A549 (cell line): ENCODE measurements around the gene TRMT10C. TPM values are rescaled to one million over a fixed set of nuclear protein-coding genes. Genes with fewer than 3 reads are reported as not detected.

Experiments used
- ATAC-seq, 2 experiments: fragments of 200-7000 bp in 1 of 2; fragments of >200 bp in 1 of 2; cut with Nextera tagmentation in 1 of 2; cut with Tn5 transposase in 1 of 2; 3 replicates each; pipeline versions ENCODE4 v1.8.0 to v1.9.1; 2018 to 2020; ENCODE audit warnings: mild to moderate bottlenecking in 1 of 2, moderate library complexity in 1 of 2
- CTCF ChIA-PET: fragments of 300-600 bp; sonication (Branson Sonifier 250); formaldehyde crosslinking; extraction: SDS; loops from one replicate; lab custom pipeline; 2021; ENCODE audit warnings: antibody characterized with exemption, inconsistent platforms; lab: Yijun Ruan, JAX
- POLR2A ChIA-PET: fragments of 350-600 bp; formaldehyde crosslinking; extraction: SDS; loops from one replicate; lab custom pipeline; 2021; ENCODE audit warnings: antibody characterized with exemption, inconsistent platforms; lab: Yijun Ruan, JAX
- DNase-seq, 2 experiments: peaks; one replicate each; pipeline versions ENCODE4 v3.0.0 to v3.0.0-alpha.2; 2011 to 2016; ENCODE audit warnings: low read depth in 1 of 2, low spot score in 1 of 2
- FAIRE-seq: peaks from 2 replicates; lab custom pipeline; 2011; peaks lifted over from hg19 to GRCh38; lab: Jason Lieb, UNC
- H3K27ac ChIP-seq, 2 experiments: fragments of >200 bp; sonication (Bioruptor Twin); formaldehyde crosslinking; 3 replicates each; pipeline ENCODE4 v1.5.1; 2016 to 2017
- H3K4me1 ChIP-seq: fragments of >200 bp; sonication (Bioruptor Twin); formaldehyde crosslinking; 3 replicates; pipeline ENCODE4 v1.6.1; 2016
- H3K4me2 ChIP-seq: fragments of >200 bp; sonication (Bioruptor Twin); formaldehyde crosslinking; 3 replicates; pipeline ENCODE4 v1.6.1; 2016
- H3K4me3 ChIP-seq: fragments of >200 bp; sonication (Bioruptor Twin); formaldehyde crosslinking; 3 replicates; pipeline ENCODE4 v1.5.1; 2016
- H3K9me3 ChIP-seq: fragments of >200 bp; sonication (Bioruptor Twin); formaldehyde crosslinking; 3 replicates; pipeline ENCODE4 v1.6.1; 2016
- CBX8 ChIP-seq: fragments of 200-600 bp; sonication (generic); IDR thresholded peaks from 2 replicates; pipeline ENCODE4 v1.6.1; 2016
- CHD2 ChIP-seq: fragments of 150-350 bp; IDR thresholded peaks from 2 replicates; pipeline ENCODE4 v1.6.1; 2014; ENCODE audit warnings: low read length; ENCODE audit not compliant: partially characterized antibody
- CHD4 ChIP-seq: fragments of 200-600 bp; sonication (generic); IDR thresholded peaks from 2 replicates; pipeline ENCODE4 v1.6.1; 2016; ENCODE audit warnings: antibody characterized with exemption, mild to moderate bottlenecking, borderline replicate concordance
- CTCF ChIP-seq: fragments of >200 bp; sonication (Bioruptor Twin); formaldehyde crosslinking; IDR thresholded peaks from 3 replicates; pipeline ENCODE4 v1.5.1; 2016
- E2F6 ChIP-seq: IDR thresholded peaks from 2 replicates; pipeline ENCODE4 v1.6.1; 2012; ENCODE audit warnings: low read depth, borderline replicate concordance
- GATA3 ChIP-seq: IDR thresholded peaks from 2 replicates; pipeline ENCODE4 v1.6.1; 2012; ENCODE audit warnings: borderline replicate concordance
- HES2 ChIP-seq: fragments of >200 bp; sonication (Bioruptor Twin); formaldehyde crosslinking; IDR thresholded peaks from 2 replicates; pipeline ENCODE4 v1.6.1; 2016
- HEYL ChIP-seq: fragments of 250-450 bp; sonication (Bioruptor Pico); IDR thresholded peaks from 2 replicates; pipeline ENCODE4 v1.8.0; 2021; ENCODE audit warnings: mild to moderate bottlenecking, moderate library complexity
- HMGXB4 ChIP-seq: fragments of 250-450 bp; sonication (Bioruptor Pico); IDR thresholded peaks from 2 replicates; pipeline ENCODE4 v1.5.0; 2021; ENCODE audit warnings: mild to moderate bottlenecking, moderate library complexity, borderline replicate concordance
- HOXB5 ChIP-seq: fragments of 250-450 bp; sonication (Bioruptor Pico); IDR thresholded peaks from 2 replicates; pipeline ENCODE4 v1.5.0; 2020; ENCODE audit warnings: mild to moderate bottlenecking, moderate library complexity
- JUNB ChIP-seq: fragments of >200 bp; sonication (Bioruptor Twin); formaldehyde crosslinking; IDR thresholded peaks from 2 replicates; pipeline ENCODE4 v1.6.1; 2016
- KDM1A ChIP-seq: fragments of 200-600 bp; sonication (generic); IDR thresholded peaks from 2 replicates; pipeline ENCODE4 v1.6.1; 2016; ENCODE audit warnings: low read depth, mild to moderate bottlenecking
- MAFK ChIP-seq: fragments of 450-650 bp; IDR thresholded peaks from 2 replicates; pipeline ENCODE4 v1.6.1; 2014; ENCODE audit not compliant: partially characterized antibody
- MAZ ChIP-seq: fragments of 150-350 bp; IDR thresholded peaks from 2 replicates; pipeline ENCODE4 v1.6.1; 2014; ENCODE audit warnings: antibody characterized with exemption, low read depth, low read length, borderline replicate concordance
- NFE2L2 ChIP-seq: fragments of 150-350 bp; conservative IDR thresholded peaks from 2 replicates; pipeline ENCODE4 v1.6.1; 2014; ENCODE audit warnings: low read length
- PHF8 ChIP-seq: fragments of 200-600 bp; sonication (generic); IDR thresholded peaks from 2 replicates; pipeline ENCODE4 v1.6.1; 2016; ENCODE audit warnings: low read depth, mild to moderate bottlenecking, antibody characterized with exemption, moderate library complexity, borderline replicate concordance
- RAD21 ChIP-seq, 2 experiments: fragments of >200 bp in 1 of 2; sonication (Bioruptor Twin) in 1 of 2; formaldehyde crosslinking in 1 of 2; IDR thresholded peaks in 1 of 2; conservative IDR thresholded peaks in 1 of 2; 2 replicates in 1 of 2; 3 replicates in 1 of 2; pipeline ENCODE4 v1.6.1; 2012 to 2018; ENCODE audit warnings: inconsistent platforms in 1 of 2
- RARB ChIP-seq: fragments of 250-450 bp; sonication (Bioruptor Pico); IDR thresholded peaks from 2 replicates; pipeline ENCODE4 v1.8.0; 2021; ENCODE audit warnings: mild to moderate bottlenecking, moderate library complexity
- RCOR1 ChIP-seq: fragments of 150-350 bp; IDR thresholded peaks from 2 replicates; pipeline ENCODE4 v1.6.1; 2014; ENCODE audit warnings: antibody characterized with exemption, low read length, low read depth
- REST ChIP-seq: fragments of 200-600 bp; sonication (generic); IDR thresholded peaks from 2 replicates; pipeline ENCODE4 v1.6.1; 2016; ENCODE audit warnings: antibody characterized with exemption, mild to moderate bottlenecking, moderate library complexity
- SREBF2 ChIP-seq: fragments of 450-650 bp; IDR thresholded peaks from 2 replicates; pipeline ENCODE4 v1.6.1; 2014; ENCODE audit warnings: mild to moderate bottlenecking, moderate library complexity
- USF2 ChIP-seq: fragments of 450-650 bp; IDR thresholded peaks from 2 replicates; pipeline ENCODE4 v1.6.1; 2014; ENCODE audit warnings: antibody characterized with exemption
- WGBS: methylation state at CpG from one replicate; pipeline ENCODE4 v1.1.6; 2017; ENCODE audit errors: missing lambda C conversion rate; 5-methylcytosine and 5-hydroxymethylcytosine counted together
- polyA plus RNA-seq, 4 experiments: library from polyadenylated mRNA; depleted of rRNA in 3 of 4; stranded (reverse); fragments of >200 nt; fragmentation: RNase III in 1 of 4; extraction: RNeasy Plus Mini Kit Qiagen cat#74134 plus additional on column Dnase treatment in 1 of 4; gene quantifications; 2 replicates in 3 of 4; 3 replicates in 1 of 4; pipeline ENCODE4 v1.2.3, GENCODE V29; 2011 to 2017

Gene TRMT10C
- polyA plus RNA-seq, 2 of the 4 experiments (the other 2 are of a cell fraction): 30.8 to 37.0 TPM

- no peak for TF ChIP-seq HOXB5 (CRISPR knock-in tag)
Observed at GRCh38 chr3:101530686-101531047, 31.0 kb upstream of the TRMT10C start (continued).

GRCh38 chr3:101531473-101532086 is 30.1 kb upstream of the TRMT10C start:
- Histone ChIP-seq H3K9me3 (no peaks in the 10 kb centered on the region), H3K4me1 (no peaks in the 10 kb centered on the region), H3K4me3 (no peak overlapping the region), H3K4me2 (no peak overlapping the region), H3K27ac (no peak overlapping the region)
- CTCF ChIA-PET: no interaction called here
- POLR2A ChIA-PET: no interaction called here
- 6% methylated on average over 2 of the region's 2 CpGs for WGBS
- no peak for TF ChIP-seq MAFK
- no peak for TF ChIP-seq CBX8
- TF ChIP-seq KDM1A: no peak
- TF ChIP-seq USF2: no peak
- TF ChIP-seq MAZ: no peak
- no peak for TF ChIP-seq PHF8
- ATAC-seq (no peak), DNase-seq (no peak), FAIRE-seq (no peak)

GRCh38 chr3:101532783-101533602 is 28.7 kb upstream of the TRMT10C start:
- H3K4me1 ChIP-seq: no peaks in the 10 kb centered on the region
- H3K9me3 ChIP-seq: no peaks in the 10 kb centered on the region
- CTCF ChIA-PET: no interaction called here
- POLR2A ChIA-PET: no interaction called here
- H3K27ac ChIP-seq: no peak overlapping the region
- DNase-seq (no peak), FAIRE-seq (no peak), ATAC-seq (no peak)
- TF ChIP-seq CHD4: no peak
- no peak for TF ChIP-seq RCOR1
- TF ChIP-seq CBX8: no peak
- TF ChIP-seq E2F6: no peak
- TF ChIP-seq CTCF: no peak
- TF ChIP-seq CHD2: no peak
- TF ChIP-seq HMGXB4 (CRISPR knock-in tag): no peak
- no peak for TF ChIP-seq SREBF2
- TF ChIP-seq HEYL (CRISPR knock-in tag): no peak
- no peak for TF ChIP-seq RAD21 (conservative IDR thresholded peaks at IDR 0.05 in 1 of 2, IDR thresholded peaks at IDR 0.05 in 1 of 2)
- no peak for TF ChIP-seq MAFK
- TF ChIP-seq NFE2L2: no peak
- no peak for TF ChIP-seq GATA3
- TF ChIP-seq JUNB: no peak
- TF ChIP-seq RARB (CRISPR knock-in tag): no peak
- no peak for TF ChIP-seq HES2
- no peak for TF ChIP-seq REST
- H3K4me2 ChIP-seq: no peak overlapping the region
- H3K4me3 ChIP-seq: no peak overlapping the region
- 35% methylated on average over 9 of the region's 9 CpGs for WGBS
